Bronchus fibroblast of lung (primary cell): ENCODE measurements around the gene CDHR1. TPM values are rescaled to one million over a fixed set of nuclear protein-coding genes. Genes with fewer than 3 reads are reported as not detected.

Source experiments
- total RNA-seq: library from RNA; depleted of rRNA; stranded (reverse); fragments of >200 nt; gene quantifications from 2 replicates; pipeline ENCODE4 v1.2.3, GENCODE V29; 2015

The CDHR1 gene
- under 0.01 TPM in 2 replicates for total RNA-seq

GRCh38 chr10:84194424-84195043 is at the start of gene CDHR1:
CDHR1 (plus strand) TSS chr10:84194537; CDS start chr10:84194761, 224 bp downstream.

GRCh38 chr10:84173501-84173929 is 20.8 kb upstream of the CDHR1 start, which contains the start of gene GPR15LG:
GPR15LG (plus strand) TSS chr10:84173801; CDS start chr10:84173852, 51 bp downstream.

DNA sequence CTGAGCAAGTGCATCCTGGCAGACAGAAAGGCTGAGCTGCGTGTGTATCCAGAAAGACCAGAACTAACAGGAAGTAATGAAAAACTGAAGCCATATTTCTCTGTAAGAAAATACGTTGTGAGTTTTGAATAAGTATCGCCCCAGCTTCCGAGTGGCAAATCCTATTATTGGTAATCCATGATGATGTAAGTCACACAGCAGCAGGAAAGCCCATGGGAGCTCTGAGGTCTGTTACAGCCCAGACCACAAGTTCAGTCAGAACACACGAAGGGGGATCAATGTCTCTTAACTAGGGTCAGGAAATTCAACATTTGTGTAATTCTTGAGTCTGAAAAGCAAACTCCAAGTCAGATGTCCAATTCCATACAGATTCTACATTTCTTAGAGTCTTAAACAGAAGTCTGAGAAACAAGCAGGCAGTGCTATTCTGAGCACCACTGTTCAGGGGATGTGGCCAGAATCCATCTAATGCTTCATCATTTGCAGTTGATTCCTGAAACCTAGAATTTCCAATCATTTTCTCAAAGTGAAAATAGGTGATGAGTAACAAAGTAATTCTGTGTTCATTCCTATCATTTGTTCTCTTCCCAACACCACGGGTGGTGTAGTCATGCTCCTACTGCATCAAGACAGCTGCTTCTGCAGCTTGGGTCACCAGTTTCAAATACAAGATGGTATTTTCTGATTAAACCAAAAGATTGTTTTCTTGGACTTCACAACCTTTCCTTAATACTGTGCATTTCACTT is 31.3 kb downstream of the CDHR1 start, which contains the start of gene LRIT2:
TSS of gene LRIT2 (minus strand) at position 118 of the 747 bp plus-strand sequence. CDS start at position 94, 24 bp downstream.

DNA sequence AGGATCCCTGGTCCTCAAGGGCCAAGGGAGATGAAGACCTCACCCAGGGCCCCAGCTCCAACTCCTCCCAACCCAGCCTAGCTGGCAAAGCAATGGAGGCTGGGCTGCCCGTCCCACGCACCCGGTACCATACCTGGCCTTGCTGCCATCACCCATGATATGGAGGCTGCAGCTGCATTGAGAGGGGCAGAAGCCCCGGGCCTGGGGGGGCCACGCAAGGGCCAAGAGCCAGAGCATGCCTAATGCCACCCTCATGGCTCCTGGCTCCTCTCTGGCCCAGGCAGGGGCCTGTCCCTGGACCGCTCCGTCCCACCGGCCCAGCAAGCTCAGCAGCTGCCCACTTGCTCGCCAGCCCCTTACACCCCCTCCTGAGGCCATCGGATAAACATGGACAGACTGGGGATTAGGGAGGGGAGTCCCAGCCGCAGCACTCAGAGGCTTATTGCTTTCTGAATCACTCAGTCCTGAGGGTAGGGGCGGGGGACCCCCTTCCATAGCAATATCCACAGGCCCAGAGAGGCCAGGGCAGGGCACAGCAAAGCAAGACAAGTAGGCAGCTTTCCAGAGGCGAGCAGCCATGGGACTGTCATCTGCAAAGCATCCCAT is 47.0 kb downstream of the CDHR1 start, which contains the start of gene LRIT1:
TSS of gene LRIT1 (minus strand) at position 362 of the 606 bp plus-strand sequence. CDS start at position 255, 107 bp downstream.

GRCh38 chr10:84244651-84245270 is 50.4 kb downstream of the CDHR1 start, which contains the start of gene RGR:
RGR (plus strand) TSS chr10:84245053; CDS start chr10:84245091, 38 bp downstream.

Other genes with a start within 250 kb of the CDHR1 start
- 165 and 175 TPM in 2 replicates for gene GHITM, start 55.0 kb upstream of the CDHR1 start, total RNA-seq
- gene GPR15LG, start 20.7 kb upstream of the CDHR1 start, total RNA-seq: not detected in 2 replicates
- gene LRIT2, start 31.0 kb downstream of the CDHR1 start, total RNA-seq: not detected in 2 replicates
- not detected in 2 replicates for gene LRIT1, start 47.0 kb downstream of the CDHR1 start, total RNA-seq
- gene RGR, start 50.5 kb downstream of the CDHR1 start, total RNA-seq: not detected in 2 replicates
- 8.8 and 14.1 TPM in 2 replicates for gene CCSER2, start 134.1 kb downstream of the CDHR1 start, total RNA-seq